Hepatocyte (in vitro differentiated cells): ENCODE measurements around the gene MTPN. TPM values are rescaled to one million over a fixed set of nuclear protein-coding genes. Genes with fewer than 3 reads are reported as not detected.

Source experiments
- DNase-seq: peaks from one replicate; pipeline ENCODE4 v3.0.0-alpha.2; 2016; ENCODE audit warnings: low spot score
- H2AFZ ChIP-seq: fragments of 200-600 bp; sonication (generic); 2 replicates; pipeline ENCODE4 v1.6.0; 2016; ENCODE audit warnings: antibody characterized with exemption, mild to moderate bottlenecking
- H3K27ac ChIP-seq: fragments of 200-600 bp; sonication (generic); 2 replicates; pipeline ENCODE4 v1.5.1; 2016; ENCODE audit warnings: mild to moderate bottlenecking
- H3K27me3 ChIP-seq: fragments of 200-600 bp; sonication (generic); 2 replicates; pipeline ENCODE4 v1.6.1; 2016
- H3K36me3 ChIP-seq: fragments of 200-600 bp; sonication (generic); replicated peaks from 2 replicates; pipeline ENCODE4 v1.5.1; 2016; ENCODE audit warnings: low read depth; ENCODE audit not compliant: insufficient read depth
- H3K4me1 ChIP-seq: fragments of 200-600 bp; sonication (generic); 2 replicates; pipeline ENCODE4 v1.5.1; 2016; ENCODE audit warnings: mild to moderate bottlenecking, moderate library complexity; ENCODE audit not compliant: insufficient read depth
- H3K4me2 ChIP-seq: fragments of 200-600 bp; sonication (generic); 2 replicates; pipeline ENCODE4 v1.6.0; 2016
- H3K4me3 ChIP-seq: fragments of 200-600 bp; sonication (generic); 2 replicates; pipeline ENCODE4 v1.5.1; 2016; ENCODE audit warnings: mild to moderate bottlenecking
- H3K79me2 ChIP-seq: fragments of 200-600 bp; sonication (generic); 2 replicates; pipeline ENCODE4 v1.6.0; 2017; ENCODE audit warnings: mild to moderate bottlenecking
- H3K9me2 ChIP-seq: fragments of 200-600 bp; sonication (generic); replicated peaks from 2 replicates; pipeline ENCODE4 v1.6.0; 2017; ENCODE audit warnings: mild to moderate bottlenecking; ENCODE audit not compliant: insufficient read depth
- H3K9me3 ChIP-seq: fragments of 200-600 bp; sonication (generic); 2 replicates; pipeline ENCODE4 v1.5.1; 2016; ENCODE audit warnings: low read depth, mild to moderate bottlenecking
- H4K20me1 ChIP-seq: fragments of 200-600 bp; sonication (generic); 2 replicates; pipeline ENCODE4 v1.6.0; 2016; ENCODE audit warnings: mild to moderate bottlenecking; ENCODE audit not compliant: insufficient read depth, poor library complexity, severe bottlenecking
- CTCF ChIP-seq: fragments of 200-600 bp; sonication (generic); IDR thresholded peaks from 2 replicates; pipeline ENCODE4 v1.5.1; 2016; ENCODE audit warnings: antibody characterized with exemption, mild to moderate bottlenecking; ENCODE audit not compliant: poor library complexity
- EZH2 ChIP-seq: fragments of 200-600 bp; sonication (generic); IDR thresholded peaks from 2 replicates; pipeline ENCODE4 v1.6.1; 2016; ENCODE audit warnings: antibody characterized with exemption, mild to moderate bottlenecking, borderline replicate concordance
- EZH2phosphoT487 ChIP-seq: fragments of 200-600 bp; sonication (generic); IDR thresholded peaks from one replicate; pipeline ENCODE4 v1.6.1; 2018; ENCODE audit warnings: antibody characterized with exemption, mild to moderate bottlenecking, low read depth, moderate library complexity; ENCODE audit not compliant: unreplicated experiment, severe bottlenecking
- WGBS: methylation state at CpG from one replicate; pipeline ENCODE4 v1.1.6; 2016; ENCODE audit warnings: low lambda C conversion rate; ENCODE audit errors: missing lambda C conversion rate; 5-methylcytosine and 5-hydroxymethylcytosine counted together
- polyA plus RNA-seq: library from polyadenylated mRNA; unstranded; fragments of >200 nt; fragmentation: Nextera tagmentation; extraction: Ambion mirVana; gene quantifications from 2 replicates; pipeline ENCODE4 v1.2.1, GENCODE V29; 2016
- total RNA-seq: library from RNA; depleted of rRNA; stranded (reverse); fragments of >200 nt; gene quantifications from 2 replicates; pipeline ENCODE4 v1.2.3, GENCODE V29; 2014

MTPN gene
- total and polyA plus RNA-seq, 2 experiments from 2014 or later: 32.8 to 131 TPM

- Histone ChIP-seq H3K27ac (no peak overlapping the region), H3K79me2 (peaks cover 97% of the 10 kb centered on the region), H2AFZ (no peak overlapping the region), H3K9me3 (no peaks in the 10 kb centered on the region), H3K9me2 (no peaks in the 10 kb centered on the region), H4K20me1 (peaks cover 38% of the 10 kb centered on the region), H3K36me3 (no peaks in the 10 kb centered on the region), H3K4me3 (no peak overlapping the region), H3K4me1 (no peaks in the 10 kb centered on the region), H3K27me3 (no peaks in the 10 kb centered on the region), H3K4me2 (no peak overlapping the region)
- WGBS: 91% methylated on average over 2 of the region's 2 CpGs
- no peak for DNase-seq
- TF ChIP-seq EZH2phosphoT487: no peak
- TF ChIP-seq CTCF: no peak
- no peak for TF ChIP-seq EZH2
Measured at GRCh38 chr7:135957627-135958026, 19.5 kb downstream of the MTPN start.

- H4K20me1 ChIP-seq: peaks cover 33% of the 10 kb centered on the region
- no peak overlapping the region for H3K4me2 ChIP-seq
Measured at GRCh38 chr7:135956393-135956792, 20.8 kb downstream of the MTPN start.

GRCh38 chr7:135950972-135951371, 26.2 kb downstream of the MTPN start:
- WGBS: 91% methylated on average over 2 of the region's 2 CpGs
- Histone ChIP-seq H3K36me3 (no peaks in the 10 kb centered on the region), H3K79me2 (peaks cover 66% of the 10 kb centered on the region), H3K4me3 (no peak overlapping the region), H2AFZ (no peak overlapping the region), H3K4me2 (no peak overlapping the region), H4K20me1 (peaks cover 11% of the 10 kb centered on the region), H3K4me1 (no peaks in the 10 kb centered on the region), H3K27me3 (no peaks in the 10 kb centered on the region), H3K9me3 (no peaks in the 10 kb centered on the region), H3K27ac (no peak overlapping the region), H3K9me2 (no peaks in the 10 kb centered on the region)
- TF ChIP-seq EZH2phosphoT487 (no peak), CTCF (no peak)
- no peak for DNase-seq

More at GRCh38 chr7:135956393-135956792, 20.8 kb downstream of the MTPN start:
- Histone ChIP-seq H3K9me2 (no peaks in the 10 kb centered on the region), H3K4me3 (no peak overlapping the region), H3K4me1 (no peaks in the 10 kb centered on the region), H3K27ac (no peak overlapping the region), H3K79me2 (peaks cover 96% of the 10 kb centered on the region), H3K9me3 (no peaks in the 10 kb centered on the region), H3K27me3 (no peaks in the 10 kb centered on the region), H3K36me3 (no peaks in the 10 kb centered on the region), H2AFZ (no peak overlapping the region)
- no peak for DNase-seq
- 98% methylated on average over 2 of the region's 2 CpGs for WGBS
- TF ChIP-seq EZH2phosphoT487 (no peak), EZH2 (no peak), CTCF (no peak)

- Histone ChIP-seq H3K4me3 (no peak overlapping the region), H3K9me3 (no peaks in the 10 kb centered on the region), H2AFZ (no peak overlapping the region), H3K79me2 (peaks cover 63% of the 10 kb centered on the region), H3K27ac (no peak overlapping the region), H3K36me3 (no peaks in the 10 kb centered on the region), H3K4me2 (no peak overlapping the region), H3K27me3 (no peaks in the 10 kb centered on the region), H4K20me1 (peaks cover 11% of the 10 kb centered on the region), H3K4me1 (no peaks in the 10 kb centered on the region), H3K9me2 (no peaks in the 10 kb centered on the region)
- no peak for DNase-seq
- TF ChIP-seq EZH2 (no peak), EZH2phosphoT487 (no peak), CTCF (no peak)
Measured at GRCh38 chr7:135950429-135950828, 26.7 kb downstream of the MTPN start.
